ENCODE results near the gene OPCML. TPM values are rescaled to one million over a fixed set of nuclear protein-coding genes. Genes with fewer than 3 reads are reported as not detected.

The OPCML gene
- total RNA-seq, 1 experiment from 2014 or later: 0.94 TPM

- Histone ChIP-seq H3K4ac (ENCODE audit: low read depth, low read length) (no peak overlapping the region), H3K79me1 (ENCODE audit: insufficient read depth, low read depth, low read length, poor library complexity, severe bottlenecking) (no peaks in the 10 kb centered on the region), H2BK120ac (ENCODE audit: low read depth, low read length, poor library complexity, severe bottlenecking) (no peak overlapping the region), H2AK5ac (ENCODE audit: insufficient read length, low read length) (no peak overlapping the region), H3K56ac (ENCODE audit: insufficient read length, low read depth, low read length) (no peak overlapping the region), H3K4me1 (ENCODE audit: insufficient read depth, low read length) (no peaks in the 10 kb centered on the region; the same call in 1 of the 2 replicates), H2AFZ (ENCODE audit: low read length) (no peak overlapping the region), H2BK12ac (ENCODE audit: insufficient read length, low read depth, low read length) (no peak overlapping the region), H4K8ac (replicated peaks; ENCODE audit: insufficient read length, low read depth, low read length) (no peak overlapping the region), H3K23ac (ENCODE audit: insufficient read length, low read depth, low read length) (no peak overlapping the region), H3T11ph (ENCODE audit: low read length) (no peak overlapping the region), H2BK20ac (ENCODE audit: low read depth, low read length, poor library complexity, severe bottlenecking) (no peak overlapping the region), H3K23me2 (ENCODE audit: insufficient read length, low read depth, low read length, poor library complexity, severe bottlenecking) (no peaks in the 10 kb centered on the region), H2BK5ac (ENCODE audit: insufficient read length, low read length) (no peak overlapping the region), H3K27ac (ENCODE audit: insufficient read length, low read depth, low read length) (no peak overlapping the region), H3K79me2 (ENCODE audit: insufficient read depth, low read length) (no peaks in the 10 kb centered on the region), H3K18ac (ENCODE audit: insufficient read length, low read depth, low read length) (no peak overlapping the region), H4K91ac (ENCODE audit: insufficient read length, low read depth, low read length) (no peak overlapping the region), H3K14ac (ENCODE audit: insufficient read depth, low read length) (no peak overlapping the region), H3K27me3 (ENCODE audit: insufficient read depth, low read length) (no peaks in the 10 kb centered on the region), H4K5ac (ENCODE audit: insufficient read length, low read depth, low read length) (no peak overlapping the region), H3K9ac (ENCODE audit: extremely low read depth, insufficient read length, low read length) (no peak overlapping the region), H3K9me3 (ENCODE audit: control insufficient read depth, low read depth, low read length) (no peaks in the 10 kb centered on the region), H2BK15ac (ENCODE audit: low read depth, low read length) (no peak overlapping the region), H4K20me1 (ENCODE audit: control insufficient read depth, insufficient read depth, insufficient read length) (no peaks in the 10 kb centered on the region), H3K4me2 (ENCODE audit: insufficient read depth, insufficient read length, low read length) (no peak overlapping the region)
- H3K27ac Mint-ChIP-seq: no peak overlapping the region; a peak in 1 of 7 replicates
- WGBS (ENCODE audit: extremely low coverage, insufficient read length, low lambda C conversion rate): no CpG with 5 or more reads among the region's 21 CpGs
- peaks cover 19 to 20% of the 10 kb centered on the region in 2 experiments for H3K4me1 Mint-ChIP-seq
- TF ChIP-seq CTCF (conservative IDR thresholded peaks at IDR 0.05): no peak
- H3K9me3 Mint-ChIP-seq: no peaks in the 10 kb centered on the region
- no peak overlapping the region for H3K4me3 Mint-ChIP-seq
- no peaks in the 10 kb centered on the region for H3K36me3 Mint-ChIP-seq (ENCODE audit: insufficient read depth in 1 of 3, low read depth in 3 of 3)
- DNase-seq: no peak
- H3K27me3 Mint-ChIP-seq (ENCODE audit: low read depth): peaks cover 23% of the 10 kb centered on the region
These were observed 571.8 kb downstream of the OPCML start for GRCh38 chr11:132960273-132961078.

All from H9 (cell line).